ENCODE data around the gene NCEH1. TPM values are rescaled to one million over a fixed set of nuclear protein-coding genes. Genes with fewer than 3 reads are reported as not detected.

Gene NCEH1
- total RNA-seq, 1 experiment from 2014 or later, result 43.5 TPM

DNA sequence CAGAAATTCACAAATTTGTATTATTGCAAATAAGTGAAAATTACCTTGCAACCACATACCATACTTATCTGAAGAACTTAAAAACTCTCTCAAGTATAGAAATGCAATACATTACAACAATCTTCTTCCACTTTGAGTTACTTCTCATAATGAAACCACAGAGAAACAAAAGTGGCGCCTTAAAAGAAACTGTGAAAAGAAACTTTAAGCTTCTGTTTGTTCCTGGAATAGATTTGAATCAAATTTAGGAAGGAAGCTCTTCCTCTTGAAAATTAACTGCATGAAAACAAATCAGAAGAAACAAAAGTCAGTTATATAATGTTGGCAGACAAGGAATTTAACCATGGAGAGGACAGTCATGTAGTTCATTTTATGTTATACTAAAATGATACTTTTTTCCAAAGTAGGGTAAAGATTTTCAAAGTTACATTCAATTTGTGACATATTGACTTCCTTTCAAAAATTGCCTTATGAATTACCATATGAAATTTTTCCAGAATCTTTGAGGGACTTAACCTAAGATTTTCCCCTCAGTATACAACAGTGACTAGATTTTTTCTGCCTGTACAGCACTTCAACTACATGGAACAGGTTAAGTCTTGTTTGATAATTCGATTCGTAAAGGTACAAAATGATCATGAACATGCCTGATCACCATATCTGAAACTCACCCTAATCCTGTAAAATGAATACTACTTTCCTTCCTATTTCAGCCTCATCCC, 130.0 kb downstream of the NCEH1 start:
- Histone ChIP-seq H3K4me3 (no peak overlapping the region), H4K20me1 (ENCODE audit: insufficient read depth) (no peaks in the 10 kb centered on the region), H3K9me2 (ENCODE audit: insufficient read depth) (no peaks in the 10 kb centered on the region), H3K36me3 (ENCODE audit: low read depth) (no peaks in the 10 kb centered on the region), H3K4me2 (no peak overlapping the region), H3K79me2 (ENCODE audit: low read depth) (no peaks in the 10 kb centered on the region), H2AFZ (no peak overlapping the region), H3K9me3 (ENCODE audit: insufficient read depth, low read depth) (no peaks in the 10 kb centered on the region; the same call in 1 of the 2 replicates), H3F3A (ENCODE audit: insufficient read depth, low read depth) (no peaks in the 10 kb centered on the region), H3K27ac (no peak overlapping the region), H3K27me3 (ENCODE audit: insufficient read depth, low read depth) (no peaks in the 10 kb centered on the region), H3K4me1 (replicated peaks; ENCODE audit: insufficient read depth) (no peaks in the 10 kb centered on the region)
- ChIA-PET CTCF (no interaction called here), POLR2A (ENCODE audit: unreplicated experiment) (interaction anchor here (0.7 kb wide), 1 partner anchor 138 kb away, joined by 6 read pairs; no protein-coding TSS in a partner anchor)
- no peak for TF ChIP-seq EZH2 (IDR thresholded peaks at IDR 0.05; ENCODE audit: low read depth)
- TF ChIP-seq, protein P1, sequence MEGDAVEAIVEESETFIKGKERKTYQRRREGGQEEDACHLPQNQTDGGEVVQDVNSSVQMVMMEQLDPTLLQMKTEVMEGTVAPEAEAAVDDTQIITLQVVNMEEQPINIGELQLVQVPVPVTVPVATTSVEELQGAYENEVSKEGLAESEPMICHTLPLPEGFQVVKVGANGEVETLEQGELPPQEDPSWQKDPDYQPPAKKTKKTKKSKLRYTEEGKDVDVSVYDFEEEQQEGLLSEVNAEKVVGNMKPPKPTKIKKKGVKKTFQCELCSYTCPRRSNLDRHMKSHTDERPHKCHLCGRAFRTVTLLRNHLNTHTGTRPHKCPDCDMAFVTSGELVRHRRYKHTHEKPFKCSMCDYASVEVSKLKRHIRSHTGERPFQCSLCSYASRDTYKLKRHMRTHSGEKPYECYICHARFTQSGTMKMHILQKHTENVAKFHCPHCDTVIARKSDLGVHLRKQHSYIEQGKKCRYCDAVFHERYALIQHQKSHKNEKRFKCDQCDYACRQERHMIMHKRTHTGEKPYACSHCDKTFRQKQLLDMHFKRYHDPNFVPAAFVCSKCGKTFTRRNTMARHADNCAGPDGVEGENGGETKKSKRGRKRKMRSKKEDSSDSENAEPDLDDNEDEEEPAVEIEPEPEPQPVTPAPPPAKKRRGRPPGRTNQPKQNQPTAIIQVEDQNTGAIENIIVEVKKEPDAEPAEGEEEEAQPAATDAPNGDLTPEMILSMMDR (conservative IDR thresholded peaks at IDR 0.05), result no peak
- intact Hi-C loops (cut with micrococcal nuclease; ENCODE audit: unreplicated experiment), result no loop called here
- no peak for DNase-seq
- BruUV-seq (replicated peaks), result no TSS peak

Other genes starting within 250 kb of the NCEH1 start
- 18.3 and 21.4 TPM in 2 replicates for gene TNFSF10, start 187.6 kb downstream of the NCEH1 start, total RNA-seq (2021)
- gene ECT2, start 39.7 kb upstream of the NCEH1 start, total RNA-seq (2021), result 128 and 145 TPM in 2 replicates